ENCODE data around the gene UMODL1.

Gene UMODL1

DNA sequence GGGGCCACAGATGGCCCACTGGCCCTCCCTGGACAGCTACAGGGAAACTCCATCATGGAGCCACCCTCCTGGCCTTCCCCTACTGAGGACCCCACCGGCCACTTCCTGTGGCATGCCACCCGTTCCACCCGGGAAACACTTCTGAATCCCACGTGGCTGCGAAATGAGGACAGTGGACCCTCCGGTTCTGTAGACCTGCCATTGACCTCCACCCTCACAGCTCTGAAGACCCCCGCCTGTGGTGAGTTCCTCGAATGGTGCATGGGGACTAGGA is 40.3 kb downstream of the UMODL1 start:
- no peak for DNase-seq (ENCODE audit: low read depth)
- no peak for TF ChIP-seq MYC (IDR thresholded peaks at IDR 0.05; ENCODE audit: low read depth, low read length)
- no peak overlapping the region for H3K4me3 ChIP-seq (ENCODE audit: low read depth, low read length)

- no peak for DNase-seq (ENCODE audit: low read depth)
- no peak for TF ChIP-seq POLR2A (IDR thresholded peaks at IDR 0.05; ENCODE audit: extremely low read depth, insufficient read length)
- TF ChIP-seq, protein P1, sequence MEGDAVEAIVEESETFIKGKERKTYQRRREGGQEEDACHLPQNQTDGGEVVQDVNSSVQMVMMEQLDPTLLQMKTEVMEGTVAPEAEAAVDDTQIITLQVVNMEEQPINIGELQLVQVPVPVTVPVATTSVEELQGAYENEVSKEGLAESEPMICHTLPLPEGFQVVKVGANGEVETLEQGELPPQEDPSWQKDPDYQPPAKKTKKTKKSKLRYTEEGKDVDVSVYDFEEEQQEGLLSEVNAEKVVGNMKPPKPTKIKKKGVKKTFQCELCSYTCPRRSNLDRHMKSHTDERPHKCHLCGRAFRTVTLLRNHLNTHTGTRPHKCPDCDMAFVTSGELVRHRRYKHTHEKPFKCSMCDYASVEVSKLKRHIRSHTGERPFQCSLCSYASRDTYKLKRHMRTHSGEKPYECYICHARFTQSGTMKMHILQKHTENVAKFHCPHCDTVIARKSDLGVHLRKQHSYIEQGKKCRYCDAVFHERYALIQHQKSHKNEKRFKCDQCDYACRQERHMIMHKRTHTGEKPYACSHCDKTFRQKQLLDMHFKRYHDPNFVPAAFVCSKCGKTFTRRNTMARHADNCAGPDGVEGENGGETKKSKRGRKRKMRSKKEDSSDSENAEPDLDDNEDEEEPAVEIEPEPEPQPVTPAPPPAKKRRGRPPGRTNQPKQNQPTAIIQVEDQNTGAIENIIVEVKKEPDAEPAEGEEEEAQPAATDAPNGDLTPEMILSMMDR (IDR thresholded peaks at IDR 0.05; ENCODE audit: low read depth, low read length): no peak
- no peak for TF ChIP-seq MYC (IDR thresholded peaks at IDR 0.05; ENCODE audit: low read depth, low read length)
- no peak for TF ChIP-seq MAX (IDR thresholded peaks at IDR 0.05; ENCODE audit: low read depth, low read length)
- no peak overlapping the region for H3K4me3 ChIP-seq (ENCODE audit: low read depth, low read length)
Observed at GRCh38 chr21:42111811-42112210, 40.7 kb downstream of the UMODL1 start.

DNA sequence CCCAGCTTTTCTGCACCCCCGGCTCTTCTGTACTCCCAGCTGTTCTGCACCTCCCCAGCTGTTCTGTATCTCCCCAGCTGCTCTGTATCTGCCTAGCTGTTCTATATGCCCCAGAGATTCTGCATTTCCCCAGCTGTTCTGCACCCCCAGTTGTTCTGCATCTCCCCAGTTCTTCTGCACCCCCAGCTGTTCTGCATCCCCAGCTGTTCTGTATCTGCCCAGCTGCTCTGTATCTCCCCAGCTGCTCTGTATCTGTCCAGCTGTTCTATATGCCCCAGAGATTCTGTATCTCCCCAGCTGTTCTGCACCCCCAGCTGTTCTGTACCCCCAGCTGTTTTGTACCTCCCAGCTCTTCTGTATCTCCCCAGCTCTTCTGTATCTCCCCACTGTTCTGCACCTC is 41.1 kb downstream of the UMODL1 start:
- no peak for TF ChIP-seq MAX (IDR thresholded peaks at IDR 0.05; ENCODE audit: low read depth, low read length)
- TF ChIP-seq, protein P1 (IDR thresholded peaks at IDR 0.05; ENCODE audit: low read depth, low read length): no peak
- no peak for TF ChIP-seq MYC (IDR thresholded peaks at IDR 0.05; ENCODE audit: low read depth, low read length)
- no peak for TF ChIP-seq POLR2A (IDR thresholded peaks at IDR 0.05; ENCODE audit: extremely low read depth, insufficient read length)
- H3K4me3 ChIP-seq (ENCODE audit: low read depth, low read length): no peak overlapping the region
- no peak for DNase-seq (ENCODE audit: low read depth)

DNA sequence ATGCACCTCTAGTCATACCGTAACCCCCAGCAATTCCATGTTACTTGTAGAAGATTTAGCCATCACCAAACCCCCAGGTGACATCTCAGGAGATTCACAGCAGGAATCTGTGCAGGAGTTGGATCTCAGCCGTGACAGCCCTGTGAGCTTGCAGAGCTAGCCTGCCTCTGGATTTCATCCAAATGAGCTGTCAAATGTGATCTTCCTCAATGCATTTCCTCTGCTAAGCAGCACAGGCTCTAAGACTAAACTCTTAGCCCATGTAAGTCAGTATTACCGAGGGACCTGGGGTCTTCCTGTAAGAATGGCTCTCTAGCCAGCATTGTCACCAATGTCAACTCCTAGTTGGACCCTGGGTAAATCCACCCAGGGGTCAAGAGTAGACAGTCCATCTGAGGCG is 41.7 kb downstream of the UMODL1 start:
- TF ChIP-seq POLR2A (IDR thresholded peaks at IDR 0.05; ENCODE audit: extremely low read depth, insufficient read length): no peak
- TF ChIP-seq, protein P1 (IDR thresholded peaks at IDR 0.05; ENCODE audit: low read depth, low read length): no peak
- no peak for TF ChIP-seq MAX (IDR thresholded peaks at IDR 0.05; ENCODE audit: low read depth, low read length)
- TF ChIP-seq MYC (IDR thresholded peaks at IDR 0.05; ENCODE audit: low read depth, low read length): no peak
- DNase-seq (ENCODE audit: low read depth): no peak
- H3K4me3 ChIP-seq (ENCODE audit: low read depth, low read length): no peak overlapping the region

DNA sequence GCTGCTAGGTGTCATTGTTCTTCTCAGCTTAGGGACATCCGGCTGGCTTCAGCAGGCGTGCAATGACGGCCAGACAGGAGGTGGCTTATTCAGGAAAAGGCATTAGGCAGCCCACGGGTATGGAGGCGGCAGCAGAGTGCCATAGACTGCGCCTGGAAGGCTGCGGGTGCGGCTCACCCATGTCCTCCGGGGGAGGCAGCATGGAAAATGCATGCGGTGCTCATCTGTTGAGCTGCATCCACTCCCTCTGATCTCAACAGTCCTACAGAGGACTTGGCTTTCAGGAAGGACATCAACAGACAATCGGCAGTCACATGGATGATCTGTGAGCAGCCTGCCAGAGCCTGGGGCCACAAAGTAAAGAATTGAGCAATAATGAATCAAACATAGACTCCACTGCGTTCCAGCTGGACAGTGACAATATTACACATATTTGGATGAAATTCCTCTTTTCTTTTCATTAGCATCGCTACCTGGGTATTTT is 42.9 kb downstream of the UMODL1 start:
- DNase-seq (ENCODE audit: low read depth): peak; percentile 63
- TF ChIP-seq MAX (IDR thresholded peaks at IDR 0.05; ENCODE audit: low read depth, low read length) (peak; percentile 62; the same call in 1 of the 2 replicates), MYC (IDR thresholded peaks at IDR 0.05; ENCODE audit: low read depth, low read length) (no peak), POLR2A (IDR thresholded peaks at IDR 0.05; ENCODE audit: extremely low read depth, insufficient read length) (no peak)
- TF ChIP-seq, protein P1 (IDR thresholded peaks at IDR 0.05; ENCODE audit: low read depth, low read length): no peak
- no peak overlapping the region for H3K4me3 ChIP-seq (ENCODE audit: low read depth, low read length)

DNA sequence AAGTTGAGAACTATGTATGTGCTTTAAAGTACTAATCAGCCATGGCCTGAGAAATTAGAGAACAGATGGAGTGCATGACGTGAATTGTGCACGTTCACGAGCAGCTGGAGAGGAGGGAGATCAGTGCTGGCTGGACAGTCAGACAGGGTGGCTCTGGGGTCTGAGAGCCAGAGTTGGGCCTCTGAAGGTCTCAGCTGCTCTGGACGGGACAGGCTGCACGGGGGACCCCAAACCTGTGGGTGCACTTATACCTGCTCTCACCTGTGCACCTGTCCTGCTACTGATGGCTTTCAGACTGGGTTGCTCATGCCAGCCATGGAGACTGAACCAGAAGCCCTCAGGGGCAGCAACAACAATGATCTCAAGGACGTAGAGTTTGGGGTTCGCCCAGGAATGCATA is 43.5 kb downstream of the UMODL1 start:
- H3K4me3 ChIP-seq (ENCODE audit: low read depth, low read length): no peak overlapping the region
- TF ChIP-seq, protein P1 (IDR thresholded peaks at IDR 0.05; ENCODE audit: low read depth, low read length): no peak
- TF ChIP-seq MYC (IDR thresholded peaks at IDR 0.05; ENCODE audit: low read depth, low read length) (no peak), MAX (IDR thresholded peaks at IDR 0.05; ENCODE audit: low read depth, low read length) (no peak), POLR2A (IDR thresholded peaks at IDR 0.05; ENCODE audit: extremely low read depth, insufficient read length) (no peak)
- no peak for DNase-seq (ENCODE audit: low read depth)

All from NB4 (cell line).